GM10266 (cell line): Measurements from ENCODE around the gene ACOD1.

Source experiments
- DNase-seq: peaks from one replicate; pipeline ENCODE4 v3.0.0; 2012; ENCODE audit errors: extremely low spot score
- TF ChIP-seq, protein P1 (sequence below): IDR thresholded peaks from 2 replicates; pipeline ENCODE4 v1.5.1; 2012; ENCODE audit warnings: mild to moderate bottlenecking, low read depth; ENCODE audit not compliant: control insufficient read depth, insufficient read depth; ENCODE audit errors: missing control alignments

The ACOD1 gene

GRCh38 chr13:76967031-76967430 lies 18.7 kb downstream of the ACOD1 start:
- TF ChIP-seq, protein P1, sequence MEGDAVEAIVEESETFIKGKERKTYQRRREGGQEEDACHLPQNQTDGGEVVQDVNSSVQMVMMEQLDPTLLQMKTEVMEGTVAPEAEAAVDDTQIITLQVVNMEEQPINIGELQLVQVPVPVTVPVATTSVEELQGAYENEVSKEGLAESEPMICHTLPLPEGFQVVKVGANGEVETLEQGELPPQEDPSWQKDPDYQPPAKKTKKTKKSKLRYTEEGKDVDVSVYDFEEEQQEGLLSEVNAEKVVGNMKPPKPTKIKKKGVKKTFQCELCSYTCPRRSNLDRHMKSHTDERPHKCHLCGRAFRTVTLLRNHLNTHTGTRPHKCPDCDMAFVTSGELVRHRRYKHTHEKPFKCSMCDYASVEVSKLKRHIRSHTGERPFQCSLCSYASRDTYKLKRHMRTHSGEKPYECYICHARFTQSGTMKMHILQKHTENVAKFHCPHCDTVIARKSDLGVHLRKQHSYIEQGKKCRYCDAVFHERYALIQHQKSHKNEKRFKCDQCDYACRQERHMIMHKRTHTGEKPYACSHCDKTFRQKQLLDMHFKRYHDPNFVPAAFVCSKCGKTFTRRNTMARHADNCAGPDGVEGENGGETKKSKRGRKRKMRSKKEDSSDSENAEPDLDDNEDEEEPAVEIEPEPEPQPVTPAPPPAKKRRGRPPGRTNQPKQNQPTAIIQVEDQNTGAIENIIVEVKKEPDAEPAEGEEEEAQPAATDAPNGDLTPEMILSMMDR = no peak
- no peak for DNase-seq

- DNase-seq = no peak
- TF ChIP-seq, protein P1 = no peak
Measured at GRCh38 chr13:76968041-76968440, 19.7 kb downstream of the ACOD1 start.

DNA sequence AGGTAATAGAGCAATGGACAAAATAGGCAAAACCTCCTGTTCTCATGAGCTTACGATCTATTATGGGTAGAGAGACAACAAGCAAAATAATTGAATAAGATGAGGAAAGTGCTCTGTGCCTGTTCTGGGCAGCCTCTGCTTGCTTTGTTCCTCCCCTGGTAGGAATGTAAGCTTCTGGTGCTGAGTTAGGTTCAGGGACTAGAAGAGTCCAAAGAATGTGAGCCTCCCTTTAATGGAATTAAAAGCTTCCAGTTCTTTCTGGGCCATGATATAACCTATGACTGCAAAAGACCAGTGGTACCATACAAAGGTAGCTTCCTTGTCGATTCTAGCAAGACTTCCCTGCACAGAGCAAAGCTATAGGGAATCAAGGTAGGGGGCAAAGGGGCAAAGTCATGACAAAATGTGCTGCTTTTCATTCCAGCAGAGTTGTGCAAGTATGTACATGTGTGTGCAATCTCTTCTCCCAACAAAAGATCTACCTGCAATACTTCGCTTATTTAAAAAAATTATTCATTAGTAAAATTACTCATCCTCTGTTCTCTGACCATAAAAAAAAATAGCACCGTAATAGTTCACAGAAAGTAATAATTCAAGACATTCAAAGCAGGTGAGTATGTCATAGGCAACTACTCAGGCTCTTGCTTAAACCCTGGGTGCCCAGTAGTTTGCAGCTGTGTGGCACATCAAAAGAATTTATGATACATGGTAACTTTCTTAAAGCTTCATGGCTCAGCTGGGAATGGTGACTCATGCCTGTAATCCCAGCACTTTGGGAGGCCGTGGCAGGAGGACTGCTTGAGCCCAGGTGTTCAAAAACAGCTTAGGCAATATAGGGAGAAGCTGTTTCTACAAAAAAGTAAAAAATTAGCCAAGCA lies 21.4 kb downstream of the ACOD1 start:
- TF ChIP-seq, protein P1 = no peak
- no peak for DNase-seq

- TF ChIP-seq, protein P1 = no peak
- no peak for DNase-seq
Measured at GRCh38 chr13:76971215-76971614, 22.9 kb downstream of the ACOD1 start.

DNA sequence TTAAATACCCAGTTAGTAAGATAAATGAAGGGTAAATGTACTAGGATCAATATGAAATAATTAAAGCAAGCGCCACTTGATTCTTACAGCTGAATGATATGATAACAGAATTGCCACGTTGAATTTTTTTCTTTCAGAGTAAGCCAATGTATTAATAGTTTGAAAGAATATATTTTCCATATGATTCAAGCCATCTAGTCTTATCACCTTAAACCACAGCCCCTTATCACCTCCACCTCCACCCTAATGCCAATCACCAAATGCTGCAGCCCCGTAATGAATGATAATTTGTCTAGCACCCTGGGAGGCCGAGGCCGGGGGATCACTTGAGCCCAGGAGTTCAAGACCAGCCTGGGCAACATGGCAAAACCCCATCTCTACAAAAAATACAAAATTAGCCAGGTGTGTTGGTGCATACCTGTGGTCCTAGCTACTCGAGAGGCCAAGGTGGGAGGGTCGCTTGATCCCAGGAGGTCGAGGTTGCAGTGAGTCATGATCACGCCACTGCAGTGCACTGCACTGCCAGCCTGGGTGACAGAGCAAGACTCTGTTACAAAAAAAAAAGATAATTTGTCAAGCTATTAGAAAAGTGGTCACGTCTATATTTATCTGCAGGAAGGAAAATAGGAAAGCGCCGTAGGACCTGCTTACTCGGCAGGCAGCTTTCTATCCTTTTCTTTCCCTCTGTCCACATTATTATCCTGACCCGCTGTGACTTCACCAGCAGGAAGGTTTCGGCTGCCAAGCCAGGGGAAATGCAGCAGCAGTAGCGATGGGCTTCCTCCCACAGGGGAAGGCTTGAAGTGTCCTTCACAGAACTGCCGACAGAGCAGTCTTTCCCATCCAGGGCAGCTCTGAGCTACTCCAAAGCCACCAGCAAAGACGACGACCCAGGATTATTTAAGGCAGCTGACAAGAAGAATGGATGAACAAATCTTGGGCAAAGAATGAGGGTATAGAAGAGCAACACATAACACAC lies 23.8 kb downstream of the ACOD1 start:
- TF ChIP-seq, protein P1 = no peak
- DNase-seq = no peak

DNA sequence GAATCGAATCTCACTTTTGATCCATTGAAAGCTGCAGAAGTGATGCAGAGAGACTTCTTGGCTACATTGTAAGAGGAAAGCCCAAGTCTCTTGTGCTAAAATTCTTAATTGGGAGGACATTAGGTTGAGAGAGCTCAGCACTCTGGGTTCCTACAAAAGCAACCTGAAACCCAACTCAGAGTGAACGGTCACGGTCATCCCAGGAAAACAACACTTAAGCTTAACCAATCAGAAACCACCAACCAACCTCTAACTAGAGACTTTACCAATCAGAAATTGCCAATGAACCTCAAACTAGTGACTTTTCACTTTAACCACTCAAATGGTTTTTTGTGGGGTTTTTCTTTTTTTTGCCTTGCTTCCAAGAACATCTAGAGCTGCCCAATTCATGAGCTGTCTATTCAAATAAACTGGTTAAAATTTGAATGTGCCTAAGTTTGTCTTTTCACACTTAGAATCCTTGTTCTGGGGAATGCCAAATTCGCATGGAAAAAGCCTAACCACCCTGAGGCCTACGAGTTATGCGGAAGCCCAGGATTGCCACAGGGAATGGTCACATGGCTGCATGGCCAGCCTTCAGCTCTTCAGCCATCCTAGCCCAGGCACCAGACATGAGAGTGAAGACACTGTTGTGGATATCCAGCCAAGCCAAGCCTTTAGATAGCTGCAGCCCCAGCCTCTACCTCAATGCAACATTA lies 25.8 kb downstream of the ACOD1 start:
- TF ChIP-seq, protein P1 = no peak
- no peak for DNase-seq
